ENCODE data around the gene PGGT1B. TPM values are rescaled to one million over a fixed set of nuclear protein-coding genes. Genes with fewer than 3 reads are reported as not detected.

Gene PGGT1B
- polyA plus RNA-seq, 6 donors from 2014 or later, result 23.2 to 56.5 (median 34.4) TPM

GRCh38 chr5:115243412-115243811 is 19.3 kb downstream of the PGGT1B start:
- peaks cover 15 to 25% (median 15%) of the 10 kb centered on the region in 3 donors for H3K4me1 Mint-ChIP-seq
- no peak overlapping the region for H3K4me3 Mint-ChIP-seq
- peaks cover 11 to 15% of the 10 kb centered on the region in 2 donors for H3K36me3 Mint-ChIP-seq
- H3K27ac Mint-ChIP-seq, result no peak overlapping the region
- no peaks in the 10 kb centered on the region for H3K27me3 Mint-ChIP-seq
- H3K9me3 Mint-ChIP-seq, result no peaks in the 10 kb centered on the region
- no peak for DNase-seq
- no peak for ATAC-seq (ENCODE audit: low read depth in 2 of 2)

- peaks cover 11 to 24% of the 10 kb centered on the region in 2 donors for H3K36me3 Mint-ChIP-seq
Measured at GRCh38 chr5:115241881-115242642, 20.6 kb downstream of the PGGT1B start.

GRCh38 chr5:115237066-115237465 is 25.6 kb downstream of the PGGT1B start:
- no peak for ATAC-seq (ENCODE audit: low read depth in 2 of 2)
- Mint-ChIP-seq H3K9me3 (no peaks in the 10 kb centered on the region), H3K4me3 (no peak overlapping the region), H3K27ac (no peak overlapping the region), H3K36me3 (peaks cover 21 to 25% of the 10 kb centered on the region in 2 donors), H3K27me3 (no peaks in the 10 kb centered on the region), H3K4me1 (peaks cover 0 to 6% (median 4%) of the 10 kb centered on the region in 3 donors)
- DNase-seq, result no peak

More at GRCh38 chr5:115241881-115242642, 20.6 kb downstream of the PGGT1B start:
- peaks cover 13 to 25% (median 15%) of the 10 kb centered on the region in 3 donors for H3K4me1 Mint-ChIP-seq
- peak overlapping the region in 2 of 6 donors; percentile 84 to 89 for H3K27ac Mint-ChIP-seq
- DNase-seq (no peak), ATAC-seq (ENCODE audit: low read depth in 2 of 2) (no peak)
- no peak overlapping the region for H3K4me3 Mint-ChIP-seq
- no peaks in the 10 kb centered on the region for H3K9me3 Mint-ChIP-seq
- H3K27me3 Mint-ChIP-seq, result no peaks in the 10 kb centered on the region

GRCh38 chr5:115236599-115236998 is 26.1 kb downstream of the PGGT1B start:
- Mint-ChIP-seq H3K4me1 (peaks cover 0 to 6% (median 4%) of the 10 kb centered on the region in 3 donors), H3K9me3 (no peaks in the 10 kb centered on the region), H3K36me3 (peaks cover 22 to 25% of the 10 kb centered on the region in 2 donors), H3K27me3 (no peaks in the 10 kb centered on the region), H3K4me3 (no peak overlapping the region), H3K27ac (no peak overlapping the region)
- DNase-seq (no peak), ATAC-seq (ENCODE audit: low read depth in 2 of 2) (no peak)

GRCh38 chr5:115231598-115231997 is 31.1 kb downstream of the PGGT1B start:
- no peaks in the 10 kb centered on the region for H3K27me3 Mint-ChIP-seq
- H3K4me3 Mint-ChIP-seq, result no peak overlapping the region
- DNase-seq, result no peak
- no peak for ATAC-seq (ENCODE audit: low read depth in 2 of 2)
- H3K36me3 Mint-ChIP-seq, result peaks cover 21 to 36% of the 10 kb centered on the region in 2 donors
- H3K9me3 Mint-ChIP-seq, result no peaks in the 10 kb centered on the region
- H3K4me1 Mint-ChIP-seq, result peaks cover 8 to 13% (median 9%) of the 10 kb centered on the region in 3 donors
- no peak overlapping the region for H3K27ac Mint-ChIP-seq

- ATAC-seq (ENCODE audit: low read depth in 2 of 2), result no peak
- Mint-ChIP-seq H3K4me1 (peaks cover 13 to 21% (median 17%) of the 10 kb centered on the region in 3 donors), H3K27me3 (no peaks in the 10 kb centered on the region), H3K27ac (no peak overlapping the region), H3K9me3 (no peaks in the 10 kb centered on the region), H3K4me3 (no peak overlapping the region), H3K36me3 (peaks cover 21 to 40% of the 10 kb centered on the region in 2 donors)
- DNase-seq, result no peak
Measured at GRCh38 chr5:115229606-115230005, 33.1 kb downstream of the PGGT1B start.

GRCh38 chr5:115227281-115227680 is 35.4 kb downstream of the PGGT1B start:
- ATAC-seq (ENCODE audit: low read depth in 2 of 2) (no peak), DNase-seq (no peak)
- Mint-ChIP-seq H3K36me3 (peaks cover 31 to 32% of the 10 kb centered on the region in 2 donors), H3K27me3 (no peaks in the 10 kb centered on the region), H3K27ac (no peak overlapping the region), H3K9me3 (no peaks in the 10 kb centered on the region), H3K4me3 (no peak overlapping the region), H3K4me1 (peaks cover 16 to 20% (median 17%) of the 10 kb centered on the region in 3 donors)

GRCh38 chr5:115214541-115214940 is 48.1 kb downstream of the PGGT1B start:
- Mint-ChIP-seq H3K27me3 (no peaks in the 10 kb centered on the region), H3K36me3 (peaks cover 8 to 18% of the 10 kb centered on the region in 2 donors), H3K4me1 (peaks cover 0 to 7% (median 2%) of the 10 kb centered on the region in 3 donors), H3K27ac (no peak overlapping the region), H3K9me3 (no peaks in the 10 kb centered on the region), H3K4me3 (no peak overlapping the region)
- ATAC-seq (ENCODE audit: low read depth in 2 of 2) (no peak), DNase-seq (no peak)

- Mint-ChIP-seq H3K9me3 (no peaks in the 10 kb centered on the region), H3K27me3 (no peaks in the 10 kb centered on the region), H3K4me3 (peak overlapping the region in 3 of 8 donors; percentile 32 to 80 (median 42)), H3K36me3 (peaks cover 0 to 7% of the 10 kb centered on the region in 2 donors), H3K27ac (peak overlapping the region in 5 of 6 donors; percentile 47 to 93 (median 91)), H3K4me1 (peaks cover 12 to 17% (median 13%) of the 10 kb centered on the region in 3 donors)
- DNase-seq (peak; percentile 87), ATAC-seq (ENCODE audit: low read depth in 2 of 2) (peak; percentile 96)
Measured at GRCh38 chr5:115209279-115209678, 53.4 kb downstream of the PGGT1B start.

- Mint-ChIP-seq H3K9me3 (peaks cover 0 to 20% (median 3%) of the 10 kb centered on the region in 7 donors), H3K27ac (no peak overlapping the region), H3K36me3 (no peaks in the 10 kb centered on the region)
Measured at GRCh38 chr5:115202952-115203351, 59.7 kb downstream of the PGGT1B start.

GRCh38 chr5:115196161-115196560 is 66.5 kb downstream of the PGGT1B start:
- no peaks in the 10 kb centered on the region for H3K4me1 Mint-ChIP-seq
- H3K4me3 Mint-ChIP-seq, result no peak overlapping the region
- no peak for ATAC-seq (ENCODE audit: low read depth in 2 of 2)
- H3K27ac Mint-ChIP-seq, result no peak overlapping the region
- H3K27me3 Mint-ChIP-seq, result peaks cover 4 to 12% (median 9%) of the 10 kb centered on the region in 3 donors
- peaks cover 0 to 20% (median 3%) of the 10 kb centered on the region in 7 donors for H3K9me3 Mint-ChIP-seq
- peaks cover 0 to 13% of the 10 kb centered on the region in 2 donors for H3K36me3 Mint-ChIP-seq
- DNase-seq, result no peak

More at GRCh38 chr5:115202952-115203351, 59.7 kb downstream of the PGGT1B start:
- no peak for ATAC-seq (ENCODE audit: low read depth in 2 of 2)
- Mint-ChIP-seq H3K4me1 (no peaks in the 10 kb centered on the region), H3K27me3 (no peaks in the 10 kb centered on the region), H3K4me3 (no peak overlapping the region)
- DNase-seq, result no peak

- ATAC-seq (ENCODE audit: low read depth in 2 of 2), result no peak
- no peaks in the 10 kb centered on the region for H3K4me1 Mint-ChIP-seq
- DNase-seq, result no peak
Measured at GRCh38 chr5:115194676-115195075, 68.0 kb downstream of the PGGT1B start.

GRCh38 chr5:115193295-115193694 is 69.4 kb downstream of the PGGT1B start:
- Mint-ChIP-seq H3K27me3 (peaks cover 13 to 30% (median 15%) of the 10 kb centered on the region in 3 donors), H3K4me1 (no peaks in the 10 kb centered on the region), H3K27ac (no peak overlapping the region), H3K36me3 (peaks cover 0 to 13% of the 10 kb centered on the region in 2 donors), H3K9me3 (no peaks in the 10 kb centered on the region), H3K4me3 (no peak overlapping the region)
- ATAC-seq (ENCODE audit: low read depth in 2 of 2), result no peak
- no peak for DNase-seq

More at GRCh38 chr5:115194676-115195075, 68.0 kb downstream of the PGGT1B start:
- Mint-ChIP-seq H3K36me3 (peaks cover 0 to 13% of the 10 kb centered on the region in 2 donors), H3K27me3 (peaks cover 13 to 22% (median 15%) of the 10 kb centered on the region in 3 donors), H3K27ac (no peak overlapping the region), H3K4me3 (no peak overlapping the region), H3K9me3 (peaks cover 0 to 9% (median 3%) of the 10 kb centered on the region in 7 donors)

GRCh38 chr5:115192098-115192497 is 70.6 kb downstream of the PGGT1B start:
- Mint-ChIP-seq H3K27ac (no peak overlapping the region), H3K4me3 (no peak overlapping the region), H3K9me3 (no peaks in the 10 kb centered on the region), H3K27me3 (peaks cover 15 to 36% (median 18%) of the 10 kb centered on the region in 3 donors), H3K36me3 (peaks cover 0 to 11% of the 10 kb centered on the region in 2 donors), H3K4me1 (no peaks in the 10 kb centered on the region)
- DNase-seq (no peak), ATAC-seq (ENCODE audit: low read depth in 2 of 2) (no peak)
